GM19043 (cell line): ENCODE results near the gene OXA1L.
"Not testable (repeated sequence)": the region's sequence is repeated elsewhere in the genome, so short reads cannot be mapped to it uniquely, and the experiment has no call there.

Experiments used
- ATAC-seq: cut with Tn5 transposase; IDR thresholded peaks from one replicate; pipeline ENCODE4 v1.9.1; 2021; ENCODE audit warnings: low read depth; ENCODE audit not compliant: unreplicated experiment

OXA1L gene

DNA sequence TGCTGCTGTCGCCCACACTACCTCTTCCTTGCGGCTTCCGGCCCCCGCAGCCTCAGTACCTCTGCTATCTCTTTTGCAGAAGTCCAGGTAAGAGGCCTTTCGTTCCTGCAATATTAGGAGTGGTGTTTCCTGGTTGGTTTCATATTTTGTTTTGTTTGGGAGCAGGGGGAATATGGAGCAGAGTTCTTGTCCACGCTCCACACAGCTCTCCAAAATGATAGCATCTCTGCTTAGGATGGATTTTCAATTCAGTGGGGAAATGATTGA lies 768 bp downstream of the OXA1L start:
- no peak for ATAC-seq

DNA sequence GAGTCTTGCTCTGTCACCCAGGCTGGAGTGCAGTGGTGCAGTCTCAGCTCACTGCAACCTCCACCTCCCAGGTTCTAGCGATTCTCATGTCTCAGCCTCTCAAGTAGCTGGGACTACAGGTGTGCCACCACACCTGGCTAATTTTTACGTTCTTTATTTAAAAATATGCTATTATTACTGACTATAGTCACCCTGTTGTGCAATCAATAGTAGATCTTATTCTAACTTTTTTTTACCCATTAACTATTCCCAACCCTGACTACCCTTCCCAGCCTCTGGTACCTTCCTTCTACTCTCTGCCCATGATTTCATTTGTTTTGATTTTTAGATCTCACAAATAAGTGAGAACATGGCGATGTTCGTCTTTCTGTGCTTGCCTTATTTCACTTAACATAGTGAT lies 2.5 kb downstream of the OXA1L start:
- no peak for ATAC-seq

DNA sequence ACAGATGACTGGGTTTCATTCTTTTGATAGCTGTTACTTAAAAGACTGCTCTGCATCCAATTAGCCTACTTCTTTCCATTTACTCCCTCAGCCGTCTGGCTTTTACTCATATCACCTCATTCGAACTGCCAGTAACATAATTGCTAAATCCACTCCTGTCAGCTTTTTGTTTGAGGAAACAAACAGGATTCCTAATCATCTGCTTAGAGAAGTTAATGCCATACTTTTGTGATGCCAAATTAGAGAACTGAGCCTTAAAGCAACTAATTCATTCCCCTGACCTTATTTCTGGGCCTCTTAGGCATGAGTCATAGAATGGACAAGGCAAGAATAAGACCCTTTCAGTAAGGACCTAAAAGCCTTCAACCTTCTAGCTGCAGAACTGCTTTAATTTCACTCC lies 2.9 kb downstream of the OXA1L start:
- no peak for ATAC-seq

DNA sequence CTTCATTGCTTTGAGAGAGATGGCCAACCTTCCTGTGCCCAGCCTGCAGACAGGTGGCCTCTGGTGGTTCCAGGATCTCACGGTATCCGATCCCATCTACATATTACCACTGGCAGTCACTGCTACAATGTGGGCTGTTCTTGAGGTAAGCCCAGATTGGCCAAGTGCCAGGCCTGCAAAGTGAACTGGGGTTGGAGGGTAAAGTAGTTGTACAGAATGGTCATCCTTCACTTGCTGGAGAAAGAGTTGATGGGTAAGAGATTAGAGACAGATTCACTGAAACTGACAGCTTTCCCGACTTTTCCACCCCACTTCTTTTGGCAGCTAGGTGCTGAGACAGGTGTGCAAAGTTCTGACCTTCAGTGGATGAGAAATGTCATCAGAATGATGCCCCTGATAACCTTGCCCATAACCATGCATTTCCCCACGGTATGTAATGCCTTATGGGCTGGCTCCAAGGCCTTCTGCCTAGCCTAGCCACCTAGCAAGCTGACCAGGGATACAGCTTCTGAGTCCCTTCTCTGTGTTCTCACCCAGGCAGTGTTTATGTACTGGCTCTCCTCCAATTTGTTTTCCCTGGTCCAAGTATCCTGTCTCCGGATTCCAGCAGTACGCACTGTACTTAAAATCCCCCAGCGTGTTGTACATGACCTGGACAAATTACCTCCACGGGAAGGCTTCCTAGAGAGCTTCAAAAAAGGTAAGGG lies 4.1 kb downstream of the OXA1L start:
- ATAC-seq, result no peak

GRCh38 chr14:22772725-22773124 lies 6.2 kb downstream of the OXA1L start:
- no peak for ATAC-seq

DNA sequence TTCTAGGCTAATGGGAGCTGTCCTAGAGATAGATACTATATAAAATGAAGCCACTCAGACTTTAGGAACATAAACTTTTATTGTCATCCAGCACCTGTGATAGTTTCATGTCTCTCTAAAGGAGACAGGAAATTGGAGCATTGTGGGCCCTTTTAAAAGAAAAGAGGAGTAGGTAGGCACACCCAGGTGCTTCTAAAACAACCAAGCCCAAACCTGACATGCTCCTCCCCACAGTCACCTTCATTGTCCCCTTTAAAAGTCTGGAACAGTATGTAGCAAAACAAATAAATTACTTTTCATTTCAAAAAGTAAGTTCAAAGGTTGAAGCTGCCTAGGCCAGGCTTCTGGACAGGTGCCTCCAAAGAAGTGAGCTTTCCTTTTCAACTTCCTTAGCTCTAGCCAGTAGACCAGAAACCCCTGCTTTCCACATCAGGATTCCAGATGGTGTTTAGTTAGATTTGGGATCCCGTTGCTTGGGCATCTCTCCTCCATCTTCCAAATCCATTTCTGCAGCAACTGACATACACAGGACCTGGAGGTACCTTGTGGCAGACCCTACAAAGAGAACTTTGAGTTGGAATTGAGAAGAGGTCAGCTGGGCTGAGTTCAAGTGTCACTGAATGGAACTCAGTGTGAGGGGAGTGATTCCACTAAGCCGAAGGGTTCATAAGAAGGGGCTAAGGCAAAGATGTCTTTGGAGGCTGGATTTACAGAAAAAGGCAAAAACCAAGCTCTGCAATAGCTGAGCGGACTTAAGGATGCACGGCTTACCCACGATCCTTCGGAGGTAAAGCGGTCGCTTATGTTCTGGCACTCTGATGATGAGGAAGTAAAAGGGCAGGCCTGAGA lies 6.9 kb downstream of the OXA1L start:
- no peak for ATAC-seq

DNA sequence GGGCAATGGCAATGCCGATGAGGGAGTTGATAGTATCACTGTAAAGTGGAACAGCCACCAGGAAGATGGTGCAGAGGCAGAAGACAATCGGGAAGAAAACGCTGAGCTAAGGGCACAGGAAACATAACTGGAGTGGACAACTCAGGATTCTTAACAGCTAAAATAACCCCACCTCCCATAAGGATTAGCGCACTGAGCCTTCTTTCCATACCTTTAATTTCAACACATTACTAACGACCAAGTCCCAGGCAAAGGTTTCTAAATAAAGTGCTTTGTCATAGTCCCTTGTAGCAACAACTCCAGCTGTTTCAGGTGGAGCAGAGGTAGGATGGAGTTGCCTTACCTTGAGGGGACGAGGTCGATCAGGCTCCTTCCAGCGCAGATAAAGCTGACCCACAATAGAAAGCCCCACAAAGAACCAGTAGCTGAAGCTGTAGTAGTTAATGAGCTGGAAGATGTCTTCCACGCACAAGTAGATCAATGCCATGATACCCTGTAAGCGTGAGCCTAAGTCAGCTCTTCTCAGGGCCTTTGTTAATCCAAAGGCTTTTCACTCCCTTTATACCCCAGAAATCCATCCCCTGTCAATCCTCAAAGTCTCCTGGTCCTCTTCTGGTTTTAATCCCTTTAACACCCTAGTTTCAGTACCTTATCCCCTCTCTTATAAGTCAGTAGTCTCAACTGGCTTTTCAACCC lies 7.7 kb downstream of the OXA1L start:
- ATAC-seq, result no peak

DNA sequence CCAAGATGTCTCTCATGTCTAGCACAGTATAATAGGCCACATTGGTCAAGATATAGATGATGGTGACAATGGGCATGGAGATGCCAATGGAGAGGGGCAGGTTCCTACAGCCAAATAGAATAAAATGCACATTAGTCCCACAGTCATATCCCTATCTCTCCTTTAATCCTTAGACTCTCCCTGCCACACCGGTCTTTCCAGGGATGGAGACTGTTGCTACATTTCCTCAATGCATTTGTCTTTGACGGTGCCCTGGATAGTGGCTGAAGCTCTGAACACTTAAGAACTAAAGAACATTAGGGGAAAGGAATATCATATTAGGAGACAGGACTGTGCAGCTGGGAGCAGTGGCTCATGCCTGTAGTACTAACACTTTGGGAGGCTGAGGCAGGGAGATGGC lies 9.7 kb downstream of the OXA1L start:
- ATAC-seq, result no peak

DNA sequence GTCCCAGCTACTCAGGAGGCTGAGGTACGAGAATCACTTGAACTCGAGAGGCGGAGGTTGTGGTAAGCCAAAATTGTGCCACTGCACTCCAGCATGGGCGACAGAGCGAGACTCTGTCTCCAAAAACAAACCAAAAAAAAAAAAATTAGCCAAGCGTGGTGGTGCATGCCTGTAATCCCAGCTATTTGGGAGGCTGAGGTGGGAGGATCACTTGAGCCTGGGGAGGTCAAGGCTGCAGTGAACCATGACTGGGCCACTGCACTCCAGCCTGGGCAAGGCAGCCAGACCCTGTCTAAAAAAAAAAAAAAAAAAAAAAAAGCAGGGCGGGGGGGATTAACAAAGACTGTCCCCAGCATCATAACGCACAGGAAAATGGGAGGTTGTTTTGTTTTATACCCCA lies 10.4 kb downstream of the OXA1L start:
- ATAC-seq, result not testable (repeated sequence)

DNA sequence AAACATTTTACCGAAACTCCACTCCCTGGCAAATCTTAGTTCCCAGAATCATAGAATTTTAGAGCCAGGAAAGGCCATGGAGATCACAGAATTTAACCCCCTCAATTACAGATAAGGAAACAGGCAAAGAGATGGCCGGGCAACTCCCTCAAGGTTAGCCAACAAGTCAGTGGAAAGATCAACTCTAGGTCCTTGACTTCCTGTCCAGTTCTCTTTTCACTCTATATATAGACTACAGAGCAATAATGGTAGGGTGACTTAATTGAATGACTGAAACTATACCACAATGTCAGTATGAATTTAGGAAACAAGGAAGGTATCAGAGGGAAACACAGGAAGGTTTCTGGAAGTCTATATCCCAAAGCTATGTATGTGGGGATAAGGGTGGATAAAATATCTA lies 11.6 kb downstream of the OXA1L start:
- ATAC-seq, result no peak

GRCh38 chr14:22780105-22780679 lies 13.7 kb downstream of the OXA1L start:
- no peak for ATAC-seq

DNA sequence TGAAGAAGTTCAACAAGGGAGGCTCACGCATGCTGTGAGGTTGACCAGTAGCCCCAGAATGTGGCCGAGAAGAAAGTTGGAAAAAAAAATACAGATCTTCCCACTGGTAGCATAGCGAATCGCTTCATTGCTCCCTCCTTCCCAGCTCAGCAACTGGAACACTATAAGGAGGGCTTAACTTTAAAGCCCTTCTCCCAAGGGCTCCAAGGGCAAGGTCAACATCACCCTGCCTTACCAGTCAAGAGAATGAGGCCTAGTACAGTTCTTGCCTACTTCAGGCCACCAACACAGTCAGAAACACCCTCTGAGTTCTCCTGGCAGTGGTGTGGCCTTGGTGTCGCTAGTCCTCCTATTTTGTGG lies 14.4 kb downstream of the OXA1L start:
- no peak for ATAC-seq

DNA sequence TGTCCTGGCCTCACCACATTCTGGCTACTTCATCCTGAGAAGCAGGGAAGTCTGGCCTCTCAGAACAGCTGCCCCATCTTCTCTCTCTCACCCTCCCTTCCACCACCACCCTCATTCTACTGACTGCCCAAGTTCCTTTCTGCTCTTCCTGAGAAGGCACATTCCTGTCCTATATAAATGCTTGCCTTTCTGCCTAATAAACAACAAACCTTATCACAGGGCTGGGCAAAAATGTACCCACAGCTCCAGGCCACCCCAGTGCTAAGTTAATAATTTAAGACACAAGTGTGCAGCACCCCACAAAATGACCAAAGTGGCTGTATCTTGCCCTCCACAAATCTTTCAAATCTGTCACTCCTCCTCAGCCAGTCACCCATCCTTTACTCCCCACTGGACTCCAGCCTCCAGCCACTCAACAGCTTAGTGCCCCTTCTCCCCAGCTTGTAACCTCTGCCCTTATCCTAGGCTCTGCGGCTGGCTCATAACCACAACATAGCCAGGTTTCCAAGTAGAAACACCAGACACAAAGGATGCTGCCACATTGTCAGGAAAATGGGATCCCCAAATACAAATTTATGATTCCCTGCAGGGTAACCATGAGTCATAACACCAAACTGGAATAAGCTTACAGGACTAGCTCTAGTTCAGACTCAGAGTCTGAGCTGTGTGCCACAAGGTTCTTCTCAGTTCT lies 15.0 kb downstream of the OXA1L start:
- no peak for ATAC-seq

GRCh38 chr14:22786685-22787084 lies 20.2 kb downstream of the OXA1L start:
- ATAC-seq, result no peak

DNA sequence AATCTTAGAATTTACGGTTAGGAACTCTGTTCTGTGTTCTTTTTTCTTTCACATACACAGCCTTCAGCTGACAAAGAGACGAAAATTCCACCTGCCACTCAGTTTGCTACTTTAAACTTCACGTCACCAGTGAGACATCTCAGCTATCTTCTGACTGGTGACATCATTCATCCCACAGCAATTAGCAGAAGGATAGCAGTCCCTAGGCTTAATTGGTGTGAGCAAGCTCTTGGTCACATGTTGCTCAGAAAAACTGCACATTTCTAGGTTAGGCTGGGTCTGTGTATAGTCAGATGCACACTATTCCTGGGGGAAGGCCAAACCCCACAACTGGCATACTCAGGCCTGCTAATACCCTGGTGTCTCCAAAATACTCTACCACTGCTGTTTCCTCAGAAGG lies 24.8 kb downstream of the OXA1L start:
- ATAC-seq, result no peak

DNA sequence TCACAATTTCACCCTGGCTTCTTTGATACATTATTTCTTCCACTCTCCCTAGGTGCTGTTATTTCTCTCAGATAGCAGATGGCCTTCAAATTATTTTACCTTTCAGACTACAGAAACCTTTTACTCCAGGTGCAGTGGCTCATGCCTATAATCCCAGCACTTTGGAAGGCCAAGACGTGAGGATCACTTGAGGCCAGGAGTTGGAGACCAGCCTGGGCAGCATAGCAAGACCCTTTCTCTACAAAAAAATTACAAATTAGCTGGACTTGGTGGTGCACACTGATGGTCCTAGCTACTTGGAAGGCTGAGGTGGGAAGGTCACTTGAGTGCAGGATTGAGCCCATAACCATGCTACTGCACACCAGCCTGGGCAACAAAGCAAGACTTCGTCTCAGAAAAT lies 25.7 kb downstream of the OXA1L start:
- ATAC-seq, result no peak

- not testable (repeated sequence) for ATAC-seq
Observed at GRCh38 chr14:22793550-22793949, 27.1 kb downstream of the OXA1L start.

DNA sequence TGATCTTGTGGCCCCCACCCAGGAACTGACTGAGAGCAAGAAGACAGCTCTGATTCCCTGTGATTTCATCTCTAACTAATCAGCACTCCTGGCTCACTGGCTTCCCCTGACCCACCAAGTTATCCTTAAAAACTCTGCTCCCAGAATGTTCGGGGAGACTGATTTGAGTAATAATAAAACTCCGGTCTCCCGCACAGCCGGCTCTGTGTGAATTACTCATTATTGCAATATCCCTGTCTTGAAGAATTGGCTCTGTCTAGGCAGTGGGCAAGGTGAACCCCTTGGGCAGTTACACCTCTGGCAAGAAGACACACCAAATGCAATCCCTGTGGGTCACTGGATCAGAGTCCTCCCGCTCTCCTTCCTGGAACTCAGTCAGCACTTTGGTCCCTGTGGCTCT lies 27.5 kb downstream of the OXA1L start:
- no peak for ATAC-seq

DNA sequence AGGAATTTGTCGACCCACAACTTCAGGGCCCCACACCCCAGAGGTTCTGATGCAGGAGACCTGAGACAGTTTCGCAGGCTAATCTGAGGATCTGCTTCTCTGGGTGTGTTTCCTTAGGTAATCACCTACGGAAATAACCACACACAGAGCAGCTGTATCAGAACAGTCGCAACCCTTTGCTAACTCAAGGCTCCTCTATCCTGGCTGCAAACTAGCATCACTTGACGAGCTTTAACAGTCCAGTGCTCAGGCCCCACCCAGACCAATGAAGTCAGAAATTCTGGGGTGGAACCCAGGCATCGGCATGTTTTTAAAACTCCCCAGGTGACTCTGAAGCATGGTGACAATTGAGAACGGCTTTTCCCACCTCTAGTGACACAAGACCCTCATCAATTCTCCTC lies 28.1 kb downstream of the OXA1L start:
- ATAC-seq, result no peak

GRCh38 chr14:22796087-22796707 lies 29.7 kb downstream of the OXA1L start:
- ATAC-seq, result no peak
